GM23338 (cell line): ENCODE data around the gene SORCS3. TPM values are rescaled to one million over a fixed set of nuclear protein-coding genes. Genes with fewer than 3 reads are reported as not detected.

Experiments
- ATAC-seq: fragments of 200-7000 bp; cut with Tn5 transposase; 3 replicates; pipeline ENCODE4 v1.9.1; 2020
- DNase-seq: peaks from one replicate; pipeline ENCODE4 v3.0.0-alpha.2; 2015; ENCODE audit warnings: low spot score
- H2AFZ ChIP-seq: fragments of 200-600 bp; sonication (generic); 2 replicates; pipeline ENCODE4 v1.8.0; 2016; ENCODE audit warnings: antibody characterized with exemption, mild to moderate bottlenecking, moderate library complexity
- H3F3A ChIP-seq: fragments of 200-600 bp; sonication (generic); replicated peaks from 2 replicates; pipeline ENCODE4 v1.8.0; 2017; ENCODE audit warnings: antibody characterized with exemption, mixed run types, low read depth
- H3K27ac ChIP-seq: fragments of 200-600 bp; sonication (generic); 2 replicates; pipeline ENCODE4 v1.6.1; 2016; ENCODE audit warnings: low read depth
- H3K27me3 ChIP-seq: fragments of 200-600 bp; sonication (generic); 2 replicates; pipeline ENCODE4 v1.8.0; 2016; ENCODE audit warnings: mild to moderate bottlenecking, mixed run types, moderate library complexity; ENCODE audit not compliant: insufficient read depth
- H3K36me3 ChIP-seq: fragments of 200-600 bp; sonication (generic); 2 replicates; pipeline ENCODE4 v1.8.0; 2016; ENCODE audit warnings: mild to moderate bottlenecking; ENCODE audit not compliant: insufficient read depth
- H3K4me1 ChIP-seq: fragments of 200-600 bp; sonication (generic); 2 replicates; pipeline ENCODE4 v1.8.0; 2016; ENCODE audit warnings: mild to moderate bottlenecking, moderate library complexity; ENCODE audit not compliant: insufficient read depth
- H3K4me2 ChIP-seq: fragments of 200-600 bp; sonication (generic); 2 replicates; pipeline ENCODE4 v1.7.1; 2017; ENCODE audit warnings: mixed run types
- H3K4me3 ChIP-seq: fragments of 200-600 bp; sonication (generic); 2 replicates; pipeline ENCODE4 v1.6.1; 2016; ENCODE audit warnings: mixed run types
- H3K79me2 ChIP-seq: fragments of 200-600 bp; sonication (generic); replicated peaks from 2 replicates; pipeline ENCODE4 v1.8.0; 2017; ENCODE audit warnings: mild to moderate bottlenecking; ENCODE audit not compliant: insufficient read depth
- H3K9me2 ChIP-seq: fragments of 200-600 bp; sonication (generic); 2 replicates; pipeline ENCODE4 v1.8.0; 2017; ENCODE audit not compliant: insufficient read depth
- H4K20me1 ChIP-seq: fragments of 200-600 bp; sonication (generic); replicated peaks from 2 replicates; pipeline ENCODE4 v1.8.0; 2017; ENCODE audit warnings: mild to moderate bottlenecking; ENCODE audit not compliant: insufficient read depth
- H3K27ac Mint-ChIP-seq: 2 replicates; pipeline ENCODE4 v1.8.0; 2020; ENCODE audit warnings: inconsistent platforms, mild to moderate bottlenecking, moderate library complexity, mixed read lengths
- H3K27me3 Mint-ChIP-seq: 3 replicates; pipeline ENCODE4 v1.8.0; 2022; ENCODE audit warnings: low read depth, mild to moderate bottlenecking, moderate library complexity, mixed read lengths, inconsistent platforms; ENCODE audit not compliant: insufficient read depth, poor library complexity
- H3K36me3 Mint-ChIP-seq: 3 replicates; pipeline ENCODE4 v1.8.0; 2021; ENCODE audit warnings: low read depth, mild to moderate bottlenecking, inconsistent platforms, moderate library complexity, mixed read lengths
- H3K4me1 Mint-ChIP-seq: 3 replicates; pipeline ENCODE4 v1.8.0; 2020; ENCODE audit warnings: mild to moderate bottlenecking, inconsistent platforms, mixed read lengths
- H3K4me3 Mint-ChIP-seq: 3 replicates; pipeline ENCODE4 v1.8.0; 2021; ENCODE audit warnings: moderate library complexity, mild to moderate bottlenecking, inconsistent platforms, mixed read lengths
- H3K9me3 Mint-ChIP-seq: 3 replicates; pipeline ENCODE4 v1.8.0; 2020; ENCODE audit warnings: moderate library complexity, mild to moderate bottlenecking, inconsistent platforms, mixed read lengths
- CREB1 ChIP-seq: fragments of 250-450 bp; sonication (Bioruptor Pico); IDR thresholded peaks from 2 replicates; pipeline ENCODE4 v1.5.0; 2020; ENCODE audit warnings: low read depth, mild to moderate bottlenecking, moderate library complexity
- EZH2 ChIP-seq: fragments of 200-600 bp; sonication (generic); IDR thresholded peaks from one replicate; pipeline ENCODE4 v1.8.0; 2017; ENCODE audit warnings: antibody characterized with exemption, mild to moderate bottlenecking, low read depth; ENCODE audit not compliant: unreplicated experiment
- EZH2phosphoT487 ChIP-seq: fragments of 200-600 bp; sonication (generic); IDR thresholded peaks from one replicate; pipeline ENCODE4 v1.8.1; 2018; ENCODE audit warnings: antibody characterized with exemption; ENCODE audit not compliant: unreplicated experiment
- JUNB ChIP-seq: IDR thresholded peaks from one replicate; pipeline ENCODE4 v1.6.1; 2016; ENCODE audit warnings: antibody characterized with exemption; ENCODE audit not compliant: unreplicated experiment
- NANOG ChIP-seq: IDR thresholded peaks from 2 replicates; pipeline ENCODE4 v1.6.1; 2016; ENCODE audit warnings: antibody characterized with exemption, borderline replicate concordance
- POLR2AphosphoS5 ChIP-seq: IDR thresholded peaks from 2 replicates; pipeline ENCODE4 v1.6.1; 2016; ENCODE audit warnings: antibody characterized with exemption, low read depth
- STAT1 ChIP-seq: IDR thresholded peaks from one replicate; pipeline ENCODE4 v1.6.1; 2016; ENCODE audit warnings: antibody characterized with exemption; ENCODE audit not compliant: unreplicated experiment
- ZNF114 ChIP-seq: fragments of 250-450 bp; sonication (Bioruptor Pico); IDR thresholded peaks from 2 replicates; pipeline ENCODE4 v1.5.0; 2020; ENCODE audit warnings: mild to moderate bottlenecking, moderate library complexity
- ZNF331 ChIP-seq: fragments of 250-450 bp; sonication (Bioruptor Pico); IDR thresholded peaks from 2 replicates; pipeline ENCODE4 v1.5.0; 2020; ENCODE audit warnings: low read depth, mild to moderate bottlenecking, moderate library complexity
- polyA plus RNA-seq: library from polyadenylated mRNA; unstranded; fragments of >200 nt; fragmentation: Nextera tagmentation; extraction: Ambion mirVana; gene quantifications from 2 replicates; pipeline ENCODE4 v1.2.1, GENCODE V29; 2016
- total RNA-seq: library from RNA; depleted of rRNA; stranded (reverse); fragments of >200 nt; shearing (Covaris generic); gene quantifications from 2 replicates; pipeline ENCODE4 v1.2.3, GENCODE V29; 2014
- TF ChIP-seq, protein P1 (sequence below): fragments of 250-450 bp; sonication (Bioruptor Pico); IDR thresholded peaks from 2 replicates; pipeline ENCODE4 v1.5.0; 2020; ENCODE audit warnings: mild to moderate bottlenecking, moderate library complexity
- TF ChIP-seq, protein P2 (sequence below): IDR thresholded peaks from one replicate; pipeline ENCODE4 v1.6.1; 2018; ENCODE audit warnings: antibody characterized with exemption; ENCODE audit not compliant: unreplicated experiment
- TF ChIP-seq, protein P3 (sequence below), 2 experiments: fragments of 200-600 bp in 1 of 2; sonication (generic) in 1 of 2; conservative IDR thresholded peaks; 2 replicates each; pipeline versions ENCODE4 v1.5.1 to v1.6.1; 2016 to 2017; ENCODE audit warnings: antibody characterized with exemption in 2 of 2, low read depth in 2 of 2, mild to moderate bottlenecking in 2 of 2, moderate library complexity in 1 of 2
- TF ChIP-seq, protein P4 (sequence below): IDR thresholded peaks from 2 replicates; pipeline ENCODE4 v1.6.1; 2016; ENCODE audit warnings: antibody characterized with exemption

SORCS3 gene
- total and polyA plus RNA-seq, 2 experiments from 2014 or later, result 0.37 to 1.4 TPM

DNA sequence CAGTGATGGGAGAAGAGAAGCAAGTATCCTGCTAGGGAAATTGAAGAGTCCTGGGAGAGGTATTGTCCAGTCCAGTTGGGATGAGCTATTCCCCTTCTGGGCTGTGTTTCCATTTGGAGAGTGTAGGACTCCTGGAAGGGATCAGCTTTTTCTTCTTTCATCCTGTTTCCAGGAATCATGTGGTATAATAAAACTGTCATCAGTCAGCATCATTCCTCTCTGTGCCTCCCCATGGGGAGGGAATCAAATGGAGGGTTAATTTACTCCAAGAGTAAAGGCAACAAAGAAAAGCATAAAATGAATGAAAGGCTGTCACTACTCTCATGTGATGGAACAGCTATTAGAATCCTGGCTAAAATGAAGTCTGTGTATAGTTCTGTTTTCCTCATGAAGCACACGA, 429.9 kb downstream of the SORCS3 start:
- Histone ChIP-seq H3K4me1 (no peaks in the 10 kb centered on the region), H3K27ac (no peak overlapping the region), H3F3A (no peaks in the 10 kb centered on the region), H3K4me2 (no peak overlapping the region), H3K27me3 (no peaks in the 10 kb centered on the region), H4K20me1 (no peaks in the 10 kb centered on the region), H3K4me3 (no peak overlapping the region), H3K9me2 (peaks cover under 1% of the 10 kb centered on the region; the same call in 1 of the 2 replicates), H3K36me3 (no peaks in the 10 kb centered on the region), H2AFZ (no peak overlapping the region), H3K79me2 (no peaks in the 10 kb centered on the region)
- TF ChIP-seq EZH2phosphoT487 (no peak), JUNB (no peak), POLR2AphosphoS5 (no peak), ZNF114 (CRISPR knock-in tag) (no peak), CREB1 (CRISPR knock-in tag) (no peak), NANOG (no peak), ZNF331 (CRISPR knock-in tag) (no peak), STAT1 (no peak), EZH2 (no peak)
- TF ChIP-seq, protein P1, sequence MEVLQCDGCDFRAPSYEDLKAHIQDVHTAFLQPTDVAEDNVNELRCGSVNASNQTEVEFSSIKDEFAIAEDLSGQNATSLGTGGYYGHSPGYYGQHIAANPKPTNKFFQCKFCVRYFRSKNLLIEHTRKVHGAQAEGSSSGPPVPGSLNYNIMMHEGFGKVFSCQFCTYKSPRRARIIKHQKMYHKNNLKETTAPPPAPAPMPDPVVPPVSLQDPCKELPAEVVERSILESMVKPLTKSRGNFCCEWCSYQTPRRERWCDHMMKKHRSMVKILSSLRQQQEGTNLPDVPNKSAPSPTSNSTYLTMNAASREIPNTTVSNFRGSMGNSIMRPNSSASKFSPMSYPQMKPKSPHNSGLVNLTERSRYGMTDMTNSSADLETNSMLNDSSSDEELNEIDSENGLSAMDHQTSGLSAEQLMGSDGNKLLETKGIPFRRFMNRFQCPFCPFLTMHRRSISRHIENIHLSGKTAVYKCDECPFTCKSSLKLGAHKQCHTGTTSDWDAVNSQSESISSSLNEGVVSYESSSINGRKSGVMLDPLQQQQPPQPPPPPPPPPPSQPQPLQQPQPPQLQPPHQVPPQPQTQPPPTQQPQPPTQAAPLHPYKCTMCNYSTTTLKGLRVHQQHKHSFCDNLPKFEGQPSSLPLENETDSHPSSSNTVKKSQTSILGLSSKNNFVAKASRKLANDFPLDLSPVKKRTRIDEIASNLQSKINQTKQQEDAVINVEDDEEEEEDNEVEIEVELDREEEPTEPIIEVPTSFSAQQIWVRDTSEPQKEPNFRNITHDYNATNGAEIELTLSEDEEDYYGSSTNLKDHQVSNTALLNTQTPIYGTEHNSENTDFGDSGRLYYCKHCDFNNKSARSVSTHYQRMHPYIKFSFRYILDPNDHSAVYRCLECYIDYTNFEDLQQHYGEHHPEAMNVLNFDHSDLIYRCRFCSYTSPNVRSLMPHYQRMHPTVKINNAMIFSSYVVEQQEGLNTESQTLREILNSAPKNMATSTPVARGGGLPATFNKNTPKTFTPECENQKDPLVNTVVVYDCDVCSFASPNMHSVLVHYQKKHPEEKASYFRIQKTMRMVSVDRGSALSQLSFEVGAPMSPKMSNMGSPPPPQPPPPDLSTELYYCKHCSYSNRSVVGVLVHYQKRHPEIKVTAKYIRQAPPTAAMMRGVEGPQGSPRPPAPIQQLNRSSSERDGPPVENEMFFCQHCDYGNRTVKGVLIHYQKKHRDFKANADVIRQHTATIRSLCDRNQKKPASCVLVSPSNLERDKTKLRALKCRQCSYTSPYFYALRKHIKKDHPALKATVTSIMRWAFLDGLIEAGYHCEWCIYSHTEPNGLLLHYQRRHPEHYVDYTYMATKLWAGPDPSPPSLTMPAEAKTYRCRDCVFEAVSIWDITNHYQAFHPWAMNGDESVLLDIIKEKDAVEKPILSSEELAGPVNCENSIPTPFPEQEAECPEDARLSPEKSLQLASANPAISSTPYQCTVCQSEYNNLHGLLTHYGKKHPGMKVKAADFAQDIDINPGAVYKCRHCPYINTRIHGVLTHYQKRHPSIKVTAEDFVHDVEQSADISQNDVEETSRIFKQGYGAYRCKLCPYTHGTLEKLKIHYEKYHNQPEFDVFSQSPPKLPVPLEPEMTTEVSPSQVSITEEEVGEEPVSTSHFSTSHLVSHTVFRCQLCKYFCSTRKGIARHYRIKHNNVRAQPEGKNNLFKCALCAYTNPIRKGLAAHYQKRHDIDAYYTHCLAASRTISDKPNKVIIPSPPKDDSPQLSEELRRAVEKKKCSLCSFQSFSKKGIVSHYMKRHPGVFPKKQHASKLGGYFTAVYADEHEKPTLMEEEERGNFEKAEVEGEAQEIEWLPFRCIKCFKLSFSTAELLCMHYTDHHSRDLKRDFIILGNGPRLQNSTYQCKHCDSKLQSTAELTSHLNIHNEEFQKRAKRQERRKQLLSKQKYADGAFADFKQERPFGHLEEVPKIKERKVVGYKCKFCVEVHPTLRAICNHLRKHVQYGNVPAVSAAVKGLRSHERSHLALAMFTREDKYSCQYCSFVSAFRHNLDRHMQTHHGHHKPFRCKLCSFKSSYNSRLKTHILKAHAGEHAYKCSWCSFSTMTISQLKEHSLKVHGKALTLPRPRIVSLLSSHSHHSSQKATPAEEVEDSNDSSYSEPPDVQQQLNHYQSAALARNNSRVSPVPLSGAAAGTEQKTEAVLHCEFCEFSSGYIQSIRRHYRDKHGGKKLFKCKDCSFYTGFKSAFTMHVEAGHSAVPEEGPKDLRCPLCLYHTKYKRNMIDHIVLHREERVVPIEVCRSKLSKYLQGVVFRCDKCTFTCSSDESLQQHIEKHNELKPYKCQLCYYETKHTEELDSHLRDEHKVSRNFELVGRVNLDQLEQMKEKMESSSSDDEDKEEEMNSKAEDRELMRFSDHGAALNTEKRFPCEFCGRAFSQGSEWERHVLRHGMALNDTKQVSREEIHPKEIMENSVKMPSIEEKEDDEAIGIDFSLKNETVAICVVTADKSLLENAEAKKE (CRISPR knock-in tag), result no peak
- TF ChIP-seq, protein P2, sequence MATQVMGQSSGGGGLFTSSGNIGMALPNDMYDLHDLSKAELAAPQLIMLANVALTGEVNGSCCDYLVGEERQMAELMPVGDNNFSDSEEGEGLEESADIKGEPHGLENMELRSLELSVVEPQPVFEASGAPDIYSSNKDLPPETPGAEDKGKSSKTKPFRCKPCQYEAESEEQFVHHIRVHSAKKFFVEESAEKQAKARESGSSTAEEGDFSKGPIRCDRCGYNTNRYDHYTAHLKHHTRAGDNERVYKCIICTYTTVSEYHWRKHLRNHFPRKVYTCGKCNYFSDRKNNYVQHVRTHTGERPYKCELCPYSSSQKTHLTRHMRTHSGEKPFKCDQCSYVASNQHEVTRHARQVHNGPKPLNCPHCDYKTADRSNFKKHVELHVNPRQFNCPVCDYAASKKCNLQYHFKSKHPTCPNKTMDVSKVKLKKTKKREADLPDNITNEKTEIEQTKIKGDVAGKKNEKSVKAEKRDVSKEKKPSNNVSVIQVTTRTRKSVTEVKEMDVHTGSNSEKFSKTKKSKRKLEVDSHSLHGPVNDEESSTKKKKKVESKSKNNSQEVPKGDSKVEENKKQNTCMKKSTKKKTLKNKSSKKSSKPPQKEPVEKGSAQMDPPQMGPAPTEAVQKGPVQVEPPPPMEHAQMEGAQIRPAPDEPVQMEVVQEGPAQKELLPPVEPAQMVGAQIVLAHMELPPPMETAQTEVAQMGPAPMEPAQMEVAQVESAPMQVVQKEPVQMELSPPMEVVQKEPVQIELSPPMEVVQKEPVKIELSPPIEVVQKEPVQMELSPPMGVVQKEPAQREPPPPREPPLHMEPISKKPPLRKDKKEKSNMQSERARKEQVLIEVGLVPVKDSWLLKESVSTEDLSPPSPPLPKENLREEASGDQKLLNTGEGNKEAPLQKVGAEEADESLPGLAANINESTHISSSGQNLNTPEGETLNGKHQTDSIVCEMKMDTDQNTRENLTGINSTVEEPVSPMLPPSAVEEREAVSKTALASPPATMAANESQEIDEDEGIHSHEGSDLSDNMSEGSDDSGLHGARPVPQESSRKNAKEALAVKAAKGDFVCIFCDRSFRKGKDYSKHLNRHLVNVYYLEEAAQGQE, result no peak
- TF ChIP-seq, protein P3, sequence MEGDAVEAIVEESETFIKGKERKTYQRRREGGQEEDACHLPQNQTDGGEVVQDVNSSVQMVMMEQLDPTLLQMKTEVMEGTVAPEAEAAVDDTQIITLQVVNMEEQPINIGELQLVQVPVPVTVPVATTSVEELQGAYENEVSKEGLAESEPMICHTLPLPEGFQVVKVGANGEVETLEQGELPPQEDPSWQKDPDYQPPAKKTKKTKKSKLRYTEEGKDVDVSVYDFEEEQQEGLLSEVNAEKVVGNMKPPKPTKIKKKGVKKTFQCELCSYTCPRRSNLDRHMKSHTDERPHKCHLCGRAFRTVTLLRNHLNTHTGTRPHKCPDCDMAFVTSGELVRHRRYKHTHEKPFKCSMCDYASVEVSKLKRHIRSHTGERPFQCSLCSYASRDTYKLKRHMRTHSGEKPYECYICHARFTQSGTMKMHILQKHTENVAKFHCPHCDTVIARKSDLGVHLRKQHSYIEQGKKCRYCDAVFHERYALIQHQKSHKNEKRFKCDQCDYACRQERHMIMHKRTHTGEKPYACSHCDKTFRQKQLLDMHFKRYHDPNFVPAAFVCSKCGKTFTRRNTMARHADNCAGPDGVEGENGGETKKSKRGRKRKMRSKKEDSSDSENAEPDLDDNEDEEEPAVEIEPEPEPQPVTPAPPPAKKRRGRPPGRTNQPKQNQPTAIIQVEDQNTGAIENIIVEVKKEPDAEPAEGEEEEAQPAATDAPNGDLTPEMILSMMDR (conservative IDR thresholded peaks at IDR 0.05; ENCODE audit: low read depth in 2 of 2), result no peak
- TF ChIP-seq, protein P4, sequence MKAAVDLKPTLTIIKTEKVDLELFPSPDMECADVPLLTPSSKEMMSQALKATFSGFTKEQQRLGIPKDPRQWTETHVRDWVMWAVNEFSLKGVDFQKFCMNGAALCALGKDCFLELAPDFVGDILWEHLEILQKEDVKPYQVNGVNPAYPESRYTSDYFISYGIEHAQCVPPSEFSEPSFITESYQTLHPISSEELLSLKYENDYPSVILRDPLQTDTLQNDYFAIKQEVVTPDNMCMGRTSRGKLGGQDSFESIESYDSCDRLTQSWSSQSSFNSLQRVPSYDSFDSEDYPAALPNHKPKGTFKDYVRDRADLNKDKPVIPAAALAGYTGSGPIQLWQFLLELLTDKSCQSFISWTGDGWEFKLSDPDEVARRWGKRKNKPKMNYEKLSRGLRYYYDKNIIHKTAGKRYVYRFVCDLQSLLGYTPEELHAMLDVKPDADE, result no peak
- Mint-ChIP-seq H3K9me3 (no peaks in the 10 kb centered on the region), H3K27me3 (no peaks in the 10 kb centered on the region), H3K4me1 (peaks cover 5% of the 10 kb centered on the region; the same call in 2 of the 3 replicates), H3K4me3 (no peak overlapping the region), H3K27ac (no peak overlapping the region), H3K36me3 (no peaks in the 10 kb centered on the region)
- ATAC-seq (no peak), DNase-seq (no peak)
